Measurements from ENCODE around the gene NDUFS5. TPM values are rescaled to one million over a fixed set of nuclear protein-coding genes. Genes with fewer than 3 reads are reported as not detected.
A peak's percentile ranks its signal among the peaks of the same experiment; 100 is the strongest.
"Not testable (repeated sequence)": the region's sequence is repeated elsewhere in the genome, so short reads cannot be mapped to it uniquely, and the experiment has no call there.

Gene NDUFS5
- polyA plus RNA-seq, 2 of the 4 experiments (the other 2 are of a cell fraction): 540 to 711 TPM

- ATAC-seq: no peak; a peak in 1 of 6 replicates
- ChIA-PET POLR2A (interaction anchor here (0.7 kb wide), 1 partner anchor 40 kb away, joined by 3 read pairs; no protein-coding TSS in a partner anchor), CTCF (interaction anchor here (1.3 to 1.4 kb wide), 2 partner anchors 9 to 12 kb away, joined by 3 to 5 read pairs; no protein-coding TSS in a partner anchor)
- DNase-seq (ENCODE audit: low read depth in 1 of 2, low spot score in 1 of 2): peak in 1 of 2 experiments; percentile 6
- H3K4me2 ChIP-seq: no peak overlapping the region
- FAIRE-seq: no peak
- no peak overlapping the region for H3K27ac ChIP-seq
- no peaks in the 10 kb centered on the region for H3K9me3 ChIP-seq
- WGBS (ENCODE audit: missing lambda C conversion rate): 94% methylated on average over 13 of the region's 13 CpGs
- TF ChIP-seq RAD21 (conservative IDR thresholded peaks at IDR 0.05 in 1 of 2, IDR thresholded peaks at IDR 0.05 in 1 of 2): no peak
- TF ChIP-seq PBX3 (IDR thresholded peaks at IDR 0.05): no peak
- no peak for TF ChIP-seq RARB (CRISPR knock-in tag; IDR thresholded peaks at IDR 0.05)
- no peak for TF ChIP-seq JUNB (IDR thresholded peaks at IDR 0.05)
- no peak for TF ChIP-seq RCOR1 (IDR thresholded peaks at IDR 0.05; ENCODE audit: low read depth, low read length)
- TF ChIP-seq EHMT2 (IDR thresholded peaks at IDR 0.05; ENCODE audit: low read depth): no peak
- peaks cover 17% of the 10 kb centered on the region; the same call in 2 of the 3 replicates for H3K4me1 ChIP-seq
- no peak overlapping the region for H3K4me3 ChIP-seq
These were observed 19.2 kb upstream of the NDUFS5 start for GRCh38 chr1:39006726-39007645.

- H3K27ac ChIP-seq; DNase-seq (ENCODE audit: low read depth in 1 of 2, low spot score in 1 of 2); FAIRE-seq; H3K9me3 ChIP-seq; CTCF ChIA-PET; H3K4me1 ChIP-seq; H3K4me3 ChIP-seq; POLR2A ChIA-PET; H3K4me2 ChIP-seq: not testable (repeated sequence)
- ATAC-seq: peak; percentile 24 to 54; a peak in 3 of 6 replicates
- 92% methylated on average over 8 of the region's 8 CpGs for WGBS (ENCODE audit: missing lambda C conversion rate)
These were observed 11.2 kb upstream of the NDUFS5 start for GRCh38 chr1:39014956-39015355.

GRCh38 chr1:39016604-39017171 lies 9.5 kb upstream of the NDUFS5 start:
- peaks cover 8% of the 10 kb centered on the region; the same call in 2 of the 3 replicates for H3K4me1 ChIP-seq
- H3K4me3 ChIP-seq: no peak overlapping the region
- H3K4me2 ChIP-seq: no peak overlapping the region
- ChIA-PET CTCF (no interaction called here), POLR2A (interaction anchor here (1.4 kb wide), 1 partner anchor 10 kb away, joined by 5 read pairs; no protein-coding TSS in a partner anchor)
- ATAC-seq: peak; percentile 43 to 59; a peak in 4 of 6 replicates
- no peaks in the 10 kb centered on the region for H3K9me3 ChIP-seq
- DNase-seq (ENCODE audit: low read depth in 1 of 2, low spot score in 1 of 2): no peak
- TF ChIP-seq CBX2 (IDR thresholded peaks at IDR 0.05; ENCODE audit: borderline replicate concordance, low read depth): no peak
- TF ChIP-seq SREBF2 (IDR thresholded peaks at IDR 0.05): no peak
- no peak for TF ChIP-seq ZC3H11A (IDR thresholded peaks at IDR 0.05)
- TF ChIP-seq JUNB (IDR thresholded peaks at IDR 0.05): no peak
- TF ChIP-seq HOXB13 (CRISPR knock-in tag; IDR thresholded peaks at IDR 0.05; ENCODE audit: low read depth): no peak
- no peak for TF ChIP-seq GATA3 (IDR thresholded peaks at IDR 0.05; ENCODE audit: borderline replicate concordance)
- TF ChIP-seq HES2 (IDR thresholded peaks at IDR 0.05): no peak
- no peak for TF ChIP-seq CEBPB (IDR thresholded peaks at IDR 0.05)
- no peak for TF ChIP-seq ESRRA (IDR thresholded peaks at IDR 0.05; ENCODE audit: borderline replicate concordance, low read length)
- no peak for TF ChIP-seq ELK1 (IDR thresholded peaks at IDR 0.05; ENCODE audit: low read depth, low read length)
- no peak for TF ChIP-seq MAX (IDR thresholded peaks at IDR 0.05)
- TF ChIP-seq USF2 (IDR thresholded peaks at IDR 0.05): no peak
- no peak for TF ChIP-seq REST (IDR thresholded peaks at IDR 0.05)
- no peak for TF ChIP-seq ZFP36 (IDR thresholded peaks at IDR 0.05; ENCODE audit: borderline replicate concordance, partially characterized antibody)
- TF ChIP-seq E2F6 (IDR thresholded peaks at IDR 0.05; ENCODE audit: borderline replicate concordance, low read depth): no peak
- WGBS (ENCODE audit: missing lambda C conversion rate): 75% methylated on average over 9 of the region's 10 CpGs
- no peak for FAIRE-seq
- no peak overlapping the region for H3K27ac ChIP-seq
